Gastrocnemius medialis (tissue), 4 donors: ENCODE measurements around the gene CAV2.

Experiments
- POLR2A ChIP-seq, 2 donors: fragments of 450-650 bp; IDR thresholded peaks; one replicate each; pipeline ENCODE4 v1.6.1; 2017; ENCODE audit warnings: antibody characterized with exemption in 2 of 2, mild to moderate bottlenecking in 2 of 2, moderate library complexity in 2 of 2
- TF ChIP-seq, protein P1 (sequence below), 5 experiments: fragments of 450-650 bp in 3 of 5; fragments of 200-600 bp in 2 of 5; sonication (generic) in 2 of 5; IDR thresholded peaks in 4 of 5; conservative IDR thresholded peaks in 1 of 5; 1 replicate in 4 of 5; 2 replicates in 1 of 5; pipeline ENCODE4 v1.5.1; 2016 to 2019; ENCODE audit warnings: antibody characterized with exemption in 5 of 5, mild to moderate bottlenecking in 3 of 5, moderate library complexity in 3 of 5

DNA sequence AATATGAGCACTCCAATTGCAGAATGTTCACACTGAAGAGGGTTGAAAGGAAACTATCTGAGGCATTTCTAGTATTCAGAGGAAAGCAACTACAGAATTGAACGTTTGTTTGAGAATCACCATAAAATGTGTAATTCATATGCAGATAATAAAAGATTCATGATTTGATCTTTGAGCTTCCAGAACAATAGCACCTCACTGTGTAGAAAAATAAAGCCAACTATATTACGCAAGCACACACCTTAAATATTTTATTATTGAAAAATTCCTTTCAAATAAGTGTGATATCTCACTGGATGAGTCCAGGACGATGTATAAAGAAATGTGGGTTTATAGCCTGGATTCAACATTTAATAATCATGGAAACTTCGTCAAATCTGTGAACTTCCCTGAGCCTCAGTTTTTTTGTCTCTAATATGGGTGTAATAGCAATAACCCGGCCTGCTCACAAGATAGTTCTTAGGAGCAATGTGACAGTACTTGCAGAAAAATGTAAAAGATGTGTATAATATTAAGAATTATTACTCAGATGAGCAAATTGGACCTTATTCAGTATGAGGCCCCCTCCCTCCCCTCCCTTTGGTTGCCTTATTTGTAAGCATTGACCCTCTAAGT lies 11.5 kb upstream of the CAV2 start:
- TF ChIP-seq, protein P1, sequence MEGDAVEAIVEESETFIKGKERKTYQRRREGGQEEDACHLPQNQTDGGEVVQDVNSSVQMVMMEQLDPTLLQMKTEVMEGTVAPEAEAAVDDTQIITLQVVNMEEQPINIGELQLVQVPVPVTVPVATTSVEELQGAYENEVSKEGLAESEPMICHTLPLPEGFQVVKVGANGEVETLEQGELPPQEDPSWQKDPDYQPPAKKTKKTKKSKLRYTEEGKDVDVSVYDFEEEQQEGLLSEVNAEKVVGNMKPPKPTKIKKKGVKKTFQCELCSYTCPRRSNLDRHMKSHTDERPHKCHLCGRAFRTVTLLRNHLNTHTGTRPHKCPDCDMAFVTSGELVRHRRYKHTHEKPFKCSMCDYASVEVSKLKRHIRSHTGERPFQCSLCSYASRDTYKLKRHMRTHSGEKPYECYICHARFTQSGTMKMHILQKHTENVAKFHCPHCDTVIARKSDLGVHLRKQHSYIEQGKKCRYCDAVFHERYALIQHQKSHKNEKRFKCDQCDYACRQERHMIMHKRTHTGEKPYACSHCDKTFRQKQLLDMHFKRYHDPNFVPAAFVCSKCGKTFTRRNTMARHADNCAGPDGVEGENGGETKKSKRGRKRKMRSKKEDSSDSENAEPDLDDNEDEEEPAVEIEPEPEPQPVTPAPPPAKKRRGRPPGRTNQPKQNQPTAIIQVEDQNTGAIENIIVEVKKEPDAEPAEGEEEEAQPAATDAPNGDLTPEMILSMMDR (IDR thresholded peaks at IDR 0.05 in 4 of 5, conservative IDR thresholded peaks at IDR 0.05 in 1 of 5) = no peak
- no peak for TF ChIP-seq POLR2A (IDR thresholded peaks at IDR 0.05)
